Astrocyte (in vitro differentiated cells and primary cell): ENCODE measurements around the gene AOAH. TPM values are rescaled to one million over a fixed set of nuclear protein-coding genes. Genes with fewer than 3 reads are reported as not detected.

Experiments
- DNase-seq: peaks from one replicate; pipeline ENCODE4 v3.0.0-alpha.2; 2010; ENCODE audit warnings: low read depth
- FAIRE-seq: peaks from 2 replicates; lab custom pipeline; 2011; peaks lifted over from hg19 to GRCh38; lab: Jason Lieb, UNC
- H2AFZ ChIP-seq: 2 replicates; pipeline ENCODE4 v1.6.0; 2012; ENCODE audit warnings: low read depth, low read length, inconsistent platforms
- H3K27ac ChIP-seq: 2 replicates; pipeline ENCODE4 v1.5.1; 2011; ENCODE audit warnings: low read depth, low read length, inconsistent platforms
- H3K27me3 ChIP-seq: 2 replicates; pipeline ENCODE4 v1.6.0; 2011; ENCODE audit warnings: low read length, inconsistent platforms; ENCODE audit not compliant: insufficient read depth
- H3K36me3 ChIP-seq: 2 replicates; pipeline ENCODE4 v1.5.1; 2011; ENCODE audit warnings: low read length, inconsistent platforms; ENCODE audit not compliant: insufficient read depth
- H3K4me1 ChIP-seq: 2 replicates; pipeline ENCODE4 v1.5.1; 2011; ENCODE audit warnings: low read length, inconsistent platforms; ENCODE audit not compliant: insufficient read depth
- H3K4me2 ChIP-seq: 2 replicates; pipeline ENCODE4 v1.6.0; 2012; ENCODE audit warnings: low read length, inconsistent platforms
- H3K4me3 ChIP-seq: 2 replicates; pipeline ENCODE4 v1.5.1; 2011; ENCODE audit warnings: low read depth, mild to moderate bottlenecking, low read length, inconsistent platforms; ENCODE audit not compliant: insufficient read depth
- H3K79me2 ChIP-seq: 2 replicates; pipeline ENCODE4 v1.6.0; 2012; ENCODE audit warnings: mild to moderate bottlenecking, low read length, inconsistent platforms; ENCODE audit not compliant: insufficient read depth
- H3K9ac ChIP-seq: 2 replicates; pipeline ENCODE4 v1.6.0; 2012; ENCODE audit warnings: mild to moderate bottlenecking, low read length, inconsistent platforms
- H3K9me3 ChIP-seq: 2 replicates; pipeline ENCODE4 v1.5.1; 2012; ENCODE audit warnings: low read depth, mild to moderate bottlenecking, low read length, inconsistent platforms; ENCODE audit not compliant: insufficient read depth
- H4K20me1 ChIP-seq: 2 replicates; pipeline ENCODE4 v1.6.0; 2012; ENCODE audit warnings: low read length, inconsistent platforms; ENCODE audit not compliant: insufficient read depth
- H3K27ac Mint-ChIP-seq: one replicate; pipeline ENCODE4 v1.8.0; 2021; ENCODE audit warnings: mild to moderate bottlenecking, mixed read lengths; ENCODE audit not compliant: unreplicated experiment
- H3K27me3 Mint-ChIP-seq: one replicate; pipeline ENCODE4 v1.8.0; 2021; ENCODE audit warnings: low read depth, mixed read lengths; ENCODE audit not compliant: unreplicated experiment
- H3K36me3 Mint-ChIP-seq: one replicate; pipeline ENCODE4 v1.8.0; 2021; ENCODE audit warnings: low read depth, mixed read lengths; ENCODE audit not compliant: unreplicated experiment
- H3K4me1 Mint-ChIP-seq: one replicate; pipeline ENCODE4 v1.8.0; 2021; ENCODE audit warnings: low read depth, mixed read lengths; ENCODE audit not compliant: unreplicated experiment
- H3K4me3 Mint-ChIP-seq: one replicate; pipeline ENCODE4 v1.8.0; 2021; ENCODE audit warnings: mild to moderate bottlenecking, moderate library complexity, mixed read lengths; ENCODE audit not compliant: unreplicated experiment
- H3K9me3 Mint-ChIP-seq: one replicate; pipeline ENCODE4 v1.8.0; 2021; ENCODE audit warnings: mild to moderate bottlenecking, mixed read lengths; ENCODE audit not compliant: unreplicated experiment
- EZH2 ChIP-seq: IDR thresholded peaks from 2 replicates; pipeline ENCODE4 v1.6.1; 2012; ENCODE audit warnings: mild to moderate bottlenecking, low read length, inconsistent platforms; ENCODE audit not compliant: insufficient read depth
- total RNA-seq: library from RNA; stranded (reverse); gene quantifications from 2 replicates; pipeline ENCODE4 v1.2.1, GENCODE V29; 2021
- TF ChIP-seq, protein P1 (sequence below): IDR thresholded peaks from 2 replicates; pipeline ENCODE4 v1.5.1; 2011; ENCODE audit warnings: low read depth, mild to moderate bottlenecking, inconsistent platforms, low read length, moderate library complexity; ENCODE audit not compliant: insufficient read depth

AOAH gene
- total RNA-seq, 1 donor from 2014 or later, result not detected

DNA sequence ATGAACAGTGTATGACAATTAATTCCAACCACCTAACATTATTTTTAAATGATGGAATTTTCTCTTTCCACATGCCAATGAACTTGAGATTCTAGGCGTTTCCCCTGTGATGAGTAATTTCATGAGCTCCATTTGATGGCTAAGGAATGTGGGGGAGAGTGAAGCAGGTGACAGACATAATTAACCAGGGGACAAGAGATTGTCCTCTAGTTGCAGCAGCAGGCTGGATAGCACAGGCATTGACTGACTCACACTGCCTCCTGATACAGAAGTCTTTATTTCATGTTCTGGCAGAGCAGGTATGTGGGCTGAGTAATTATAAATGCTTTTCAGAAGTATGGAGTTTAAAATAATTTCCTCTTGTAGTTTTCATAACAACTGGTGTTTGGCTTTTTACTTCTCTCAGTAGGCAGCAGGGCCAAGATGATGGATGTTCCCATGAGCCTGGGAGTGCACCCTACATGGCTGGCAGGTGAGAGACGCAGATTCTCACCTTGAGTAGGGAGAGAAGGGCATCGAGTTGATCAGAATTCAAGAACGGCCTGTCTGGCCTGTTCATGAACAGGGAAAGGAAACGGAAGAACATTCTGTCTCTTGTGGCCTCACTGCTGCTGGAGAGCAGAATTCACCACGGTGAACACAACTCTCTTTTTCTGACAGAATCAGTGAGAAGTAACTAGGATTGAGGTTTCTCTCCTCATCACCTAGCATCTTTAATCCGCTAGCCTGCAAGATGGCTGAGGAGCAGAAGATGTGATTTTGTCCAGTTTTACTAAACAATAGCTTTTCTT, 118.8 kb downstream of the AOAH start:
- no peak overlapping the region for H3K9ac ChIP-seq
- no peak overlapping the region for H3K4me2 ChIP-seq
- H3K27ac ChIP-seq, result no peak overlapping the region
- H3K79me2 ChIP-seq, result no peaks in the 10 kb centered on the region
- H3K27me3 ChIP-seq, result peaks cover 16% of the 10 kb centered on the region
- H3K9me3 ChIP-seq, result no peaks in the 10 kb centered on the region
- no peak overlapping the region for H3K4me3 ChIP-seq
- FAIRE-seq (no peak), DNase-seq (peak; percentile 22)
- H3K4me1 ChIP-seq, result peaks cover 5% of the 10 kb centered on the region
- Mint-ChIP-seq H3K4me3 (no peak overlapping the region), H3K27ac (no peak overlapping the region), H3K27me3 (no peaks in the 10 kb centered on the region), H3K36me3 (no peaks in the 10 kb centered on the region), H3K4me1 (peaks cover 37% of the 10 kb centered on the region), H3K9me3 (no peaks in the 10 kb centered on the region)
- H4K20me1 ChIP-seq, result no peaks in the 10 kb centered on the region
- H3K36me3 ChIP-seq, result no peaks in the 10 kb centered on the region
- TF ChIP-seq, protein P1, sequence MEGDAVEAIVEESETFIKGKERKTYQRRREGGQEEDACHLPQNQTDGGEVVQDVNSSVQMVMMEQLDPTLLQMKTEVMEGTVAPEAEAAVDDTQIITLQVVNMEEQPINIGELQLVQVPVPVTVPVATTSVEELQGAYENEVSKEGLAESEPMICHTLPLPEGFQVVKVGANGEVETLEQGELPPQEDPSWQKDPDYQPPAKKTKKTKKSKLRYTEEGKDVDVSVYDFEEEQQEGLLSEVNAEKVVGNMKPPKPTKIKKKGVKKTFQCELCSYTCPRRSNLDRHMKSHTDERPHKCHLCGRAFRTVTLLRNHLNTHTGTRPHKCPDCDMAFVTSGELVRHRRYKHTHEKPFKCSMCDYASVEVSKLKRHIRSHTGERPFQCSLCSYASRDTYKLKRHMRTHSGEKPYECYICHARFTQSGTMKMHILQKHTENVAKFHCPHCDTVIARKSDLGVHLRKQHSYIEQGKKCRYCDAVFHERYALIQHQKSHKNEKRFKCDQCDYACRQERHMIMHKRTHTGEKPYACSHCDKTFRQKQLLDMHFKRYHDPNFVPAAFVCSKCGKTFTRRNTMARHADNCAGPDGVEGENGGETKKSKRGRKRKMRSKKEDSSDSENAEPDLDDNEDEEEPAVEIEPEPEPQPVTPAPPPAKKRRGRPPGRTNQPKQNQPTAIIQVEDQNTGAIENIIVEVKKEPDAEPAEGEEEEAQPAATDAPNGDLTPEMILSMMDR, result no peak
- TF ChIP-seq EZH2, result no peak
- H2AFZ ChIP-seq, result no peak overlapping the region

DNA sequence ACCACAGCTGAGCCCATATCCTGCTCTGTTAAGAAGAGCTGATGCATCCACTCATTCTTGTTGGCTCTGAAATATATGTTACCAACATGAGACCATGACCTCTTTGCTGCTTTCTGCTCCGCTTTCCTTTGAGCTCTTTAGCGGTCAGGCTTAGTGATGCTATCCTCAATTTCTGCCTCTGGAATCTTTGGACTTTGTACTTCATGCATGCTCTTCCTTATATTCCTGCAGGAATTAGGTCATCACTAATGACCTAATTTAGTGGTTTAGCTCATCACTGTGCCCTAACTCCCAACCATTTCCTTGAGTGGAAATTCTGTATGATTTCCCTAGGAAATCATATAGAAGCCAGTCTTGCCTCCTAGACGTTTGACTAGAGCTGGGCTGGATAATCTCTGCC, 119.5 kb downstream of the AOAH start:
- no peak overlapping the region for H3K9ac ChIP-seq
- H3K79me2 ChIP-seq, result no peaks in the 10 kb centered on the region
- FAIRE-seq (no peak), DNase-seq (peak; percentile 21)
- no peaks in the 10 kb centered on the region for H3K9me3 ChIP-seq
- no peak overlapping the region for H3K27ac ChIP-seq
- H4K20me1 ChIP-seq, result no peaks in the 10 kb centered on the region
- no peak overlapping the region for H2AFZ ChIP-seq
- TF ChIP-seq, protein P1, result no peak
- TF ChIP-seq EZH2, result no peak
- H3K36me3 ChIP-seq, result no peaks in the 10 kb centered on the region
- no peak overlapping the region for H3K4me2 ChIP-seq
- H3K4me1 ChIP-seq, result peaks cover 5% of the 10 kb centered on the region
- Mint-ChIP-seq H3K9me3 (no peaks in the 10 kb centered on the region), H3K27ac (no peak overlapping the region), H3K4me3 (no peak overlapping the region), H3K27me3 (no peaks in the 10 kb centered on the region), H3K36me3 (no peaks in the 10 kb centered on the region), H3K4me1 (peaks cover 41% of the 10 kb centered on the region)
- no peak overlapping the region for H3K4me3 ChIP-seq
- peaks cover 16% of the 10 kb centered on the region for H3K27me3 ChIP-seq
